Esophagus squamous epithelium (tissue), 4 donors: ENCODE data around the gene ZBTB48.

Source experiments
- CTCF ChIP-seq, 6 experiments: fragments of 450-650 bp in 4 of 6; fragments of 200-600 bp in 2 of 6; sonication (generic) in 2 of 6; IDR thresholded peaks; one replicate each; pipeline ENCODE4 v1.5.1; 2016 to 2019; ENCODE audit warnings: antibody characterized with exemption in 6 of 6, mild to moderate bottlenecking in 4 of 6, moderate library complexity in 4 of 6
- POLR2A ChIP-seq, 4 donors: fragments of 450-650 bp; IDR thresholded peaks; one replicate each; pipeline ENCODE4 v1.6.1; 2017; ENCODE audit warnings: antibody characterized with exemption in 4 of 4, mild to moderate bottlenecking in 4 of 4, moderate library complexity in 3 of 4

DNA sequence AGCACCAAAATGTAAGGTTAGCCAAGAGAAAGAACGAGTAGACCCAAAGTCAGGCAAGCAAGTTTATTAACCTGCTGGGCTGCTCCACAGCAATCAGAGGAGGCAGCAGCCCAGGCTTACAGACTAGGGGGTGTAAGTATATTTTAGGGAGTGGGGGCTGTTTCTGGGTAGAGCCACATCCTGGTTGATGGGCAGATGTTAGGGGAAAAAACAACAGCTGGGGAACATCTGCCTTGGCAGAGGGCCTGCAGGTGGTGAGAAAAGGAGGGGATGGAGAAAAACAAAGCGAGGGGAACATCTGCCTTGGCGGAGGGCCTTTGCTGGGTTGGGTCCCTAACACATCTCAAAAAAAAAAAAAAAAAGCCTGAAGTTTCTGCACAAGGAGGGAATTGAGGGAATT, 9.7 kb upstream of the ZBTB48 start:
- TF ChIP-seq CTCF (IDR thresholded peaks at IDR 0.05) (no peak), POLR2A (IDR thresholded peaks at IDR 0.05) (no peak)
